H9 (cell line): ENCODE measurements around the gene ZNF566. TPM values are rescaled to one million over a fixed set of nuclear protein-coding genes. Genes with fewer than 3 reads are reported as not detected.

ENCODE experiments used
- DNase-seq: peaks from one replicate; pipeline ENCODE4 v3.0.0-alpha.2; 2017
- H2AFZ ChIP-seq: one replicate; pipeline ENCODE4 v1.6.1; 2013; ENCODE audit warnings: mild to moderate bottlenecking, low read length, control low read depth, moderate library complexity
- H2AK5ac ChIP-seq: 2 replicates; pipeline ENCODE4 v1.6.1; 2013; ENCODE audit warnings: low read length, control low read depth, mixed read lengths; ENCODE audit not compliant: insufficient read length
- H2BK120ac ChIP-seq: one replicate; pipeline ENCODE4 v1.6.1; 2013; ENCODE audit warnings: low read depth, mild to moderate bottlenecking, low read length, control low read depth, inconsistent platforms; ENCODE audit not compliant: poor library complexity, severe bottlenecking
- H2BK12ac ChIP-seq: 2 replicates; pipeline ENCODE4 v1.6.1; 2013; ENCODE audit warnings: low read length, control low read depth, mixed read lengths, low read depth; ENCODE audit not compliant: insufficient read length
- H2BK15ac ChIP-seq: 2 replicates; pipeline ENCODE4 v1.6.1; 2013; ENCODE audit warnings: low read depth, low read length, control low read depth
- H2BK20ac ChIP-seq: one replicate; pipeline ENCODE4 v1.6.1; 2013; ENCODE audit warnings: low read depth, mild to moderate bottlenecking, low read length, control low read depth, inconsistent platforms; ENCODE audit not compliant: poor library complexity, severe bottlenecking
- H2BK5ac ChIP-seq: 2 replicates; pipeline ENCODE4 v1.6.1; 2013; ENCODE audit warnings: low read length, control low read depth, mixed read lengths; ENCODE audit not compliant: insufficient read length
- H3K14ac ChIP-seq: 2 replicates; pipeline ENCODE4 v1.6.1; 2013; ENCODE audit warnings: low read length, control low read depth; ENCODE audit not compliant: insufficient read depth
- H3K18ac ChIP-seq: 2 replicates; pipeline ENCODE4 v1.6.1; 2013; ENCODE audit warnings: low read depth, mild to moderate bottlenecking, mixed read lengths, low read length, control low read depth; ENCODE audit not compliant: insufficient read length
- H3K23ac ChIP-seq: 2 replicates; pipeline ENCODE4 v1.6.1; 2013; ENCODE audit warnings: low read length, control low read depth, mixed read lengths, low read depth; ENCODE audit not compliant: insufficient read length
- H3K23me2 ChIP-seq: 2 replicates; pipeline ENCODE4 v1.6.1; 2013; ENCODE audit warnings: low read depth, mild to moderate bottlenecking, mixed read lengths, low read length, control low read depth; ENCODE audit not compliant: insufficient read length, poor library complexity, severe bottlenecking
- H3K27ac ChIP-seq: 2 replicates; pipeline ENCODE4 v1.5.1; 2013; ENCODE audit warnings: low read length, control low read depth, mixed read lengths, low read depth; ENCODE audit not compliant: insufficient read length
- H3K27me3 ChIP-seq: 2 replicates; pipeline ENCODE4 v1.6.1; 2013; ENCODE audit warnings: low read length, control low read depth, inconsistent platforms; ENCODE audit not compliant: insufficient read depth
- H3K4ac ChIP-seq: 2 replicates; pipeline ENCODE4 v1.6.1; 2013; ENCODE audit warnings: low read depth, mild to moderate bottlenecking, control low read depth, inconsistent platforms, low read length, moderate library complexity
- H3K4me1 ChIP-seq: 2 replicates; pipeline ENCODE4 v1.6.1; 2013; ENCODE audit warnings: low read length, control low read depth, inconsistent platforms; ENCODE audit not compliant: insufficient read depth
- H3K4me2 ChIP-seq: 2 replicates; pipeline ENCODE4 v1.6.1; 2013; ENCODE audit warnings: low read length, control low read depth, mixed read lengths; ENCODE audit not compliant: insufficient read length, insufficient read depth
- H3K56ac ChIP-seq: 2 replicates; pipeline ENCODE4 v1.6.1; 2013; ENCODE audit warnings: low read depth, mild to moderate bottlenecking, mixed read lengths, low read length, control low read depth; ENCODE audit not compliant: insufficient read length
- H3K79me1 ChIP-seq: 2 replicates; pipeline ENCODE4 v1.6.1; 2013; ENCODE audit warnings: low read depth, mild to moderate bottlenecking, moderate library complexity, low read length, control low read depth, inconsistent platforms; ENCODE audit not compliant: insufficient read depth, poor library complexity, severe bottlenecking
- H3K79me2 ChIP-seq: 2 replicates; pipeline ENCODE4 v1.6.1; 2013; ENCODE audit warnings: low read length, control low read depth, inconsistent platforms; ENCODE audit not compliant: insufficient read depth
- H3K9ac ChIP-seq: 2 replicates; pipeline ENCODE4 v1.6.1; 2013; ENCODE audit warnings: low read length, control low read depth, mixed read lengths; ENCODE audit not compliant: insufficient read length; ENCODE audit errors: extremely low read depth
- H3K9me3 ChIP-seq: one replicate; pipeline ENCODE4 v1.6.1; 2013; ENCODE audit warnings: low read depth, low read length, inconsistent platforms; ENCODE audit not compliant: control insufficient read depth
- H3T11ph ChIP-seq: one replicate; pipeline ENCODE4 v1.6.1; 2013; ENCODE audit warnings: mild to moderate bottlenecking, low read length, control low read depth, inconsistent platforms
- H4K20me1 ChIP-seq: one replicate; pipeline ENCODE4 v1.6.1; 2013; ENCODE audit not compliant: control insufficient read depth, insufficient read length, insufficient read depth
- H4K5ac ChIP-seq: 2 replicates; pipeline ENCODE4 v1.6.1; 2013; ENCODE audit warnings: low read depth, mild to moderate bottlenecking, mixed read lengths, low read length, control low read depth; ENCODE audit not compliant: insufficient read length
- H4K8ac ChIP-seq: replicated peaks from 2 replicates; pipeline ENCODE4 v1.6.1; 2013; ENCODE audit warnings: low read length, control low read depth, mixed read lengths, low read depth; ENCODE audit not compliant: insufficient read length
- H4K91ac ChIP-seq: 2 replicates; pipeline ENCODE4 v1.6.1; 2013; ENCODE audit warnings: low read depth, mild to moderate bottlenecking, moderate library complexity, mixed read lengths, low read length, control low read depth; ENCODE audit not compliant: insufficient read length
- H3K27ac Mint-ChIP-seq, 3 experiments: 2 replicates in 2 of 3; 3 replicates in 1 of 3; pipeline ENCODE4 v1.8.0; 2020 to 2021; ENCODE audit warnings: mixed read lengths in 3 of 3, mild to moderate bottlenecking in 1 of 3, moderate library complexity in 1 of 3
- H3K27me3 Mint-ChIP-seq: 2 replicates; pipeline ENCODE4 v1.8.0; 2021; ENCODE audit warnings: low read depth, mild to moderate bottlenecking, moderate library complexity, mixed read lengths
- H3K36me3 Mint-ChIP-seq, 3 experiments: 2 replicates in 2 of 3; 3 replicates in 1 of 3; pipeline ENCODE4 v1.8.0; 2020 to 2021; ENCODE audit warnings: low read depth in 3 of 3, mixed read lengths in 3 of 3; ENCODE audit not compliant: insufficient read depth in 1 of 3
- H3K4me1 Mint-ChIP-seq, 2 experiments: 2 replicates each; pipeline ENCODE4 v1.8.0; 2020; ENCODE audit warnings: mixed read lengths in 2 of 2
- H3K4me3 Mint-ChIP-seq, 2 experiments: 2 replicates in 1 of 2; 3 replicates in 1 of 2; pipeline ENCODE4 v1.8.0; 2020 to 2021; ENCODE audit warnings: mild to moderate bottlenecking in 2 of 2, mixed read lengths in 2 of 2, moderate library complexity in 1 of 2
- H3K9me3 Mint-ChIP-seq, 2 experiments: 2 replicates in 1 of 2; 3 replicates in 1 of 2; pipeline ENCODE4 v1.8.0; 2020; ENCODE audit warnings: mild to moderate bottlenecking in 2 of 2, mixed read lengths in 2 of 2, moderate library complexity in 1 of 2
- WGBS: extraction: QIAGEN DNeasy Blood & Tissue Kit; methylation state at CpG from one replicate; pipeline ENCODE4 v1.1.7; 2013; ENCODE audit warnings: missing lambda C conversion rate, low lambda C conversion rate, mixed read lengths; ENCODE audit not compliant: insufficient read length; ENCODE audit errors: extremely low coverage; 5-methylcytosine and 5-hydroxymethylcytosine counted together
- total RNA-seq: library from RNA; stranded (reverse); gene quantifications from 2 replicates; pipeline ENCODE4 v1.2.1, GENCODE V29; 2021
- TF ChIP-seq, protein P1 (sequence below): fragments of 200-600 bp; sonication (generic); conservative IDR thresholded peaks from 3 replicates; pipeline ENCODE4 v1.8.0; 2021; ENCODE audit warnings: antibody characterized with exemption, mild to moderate bottlenecking

The ZNF566 gene
- total RNA-seq, 1 experiment from 2014 or later = 18.0 TPM

DNA sequence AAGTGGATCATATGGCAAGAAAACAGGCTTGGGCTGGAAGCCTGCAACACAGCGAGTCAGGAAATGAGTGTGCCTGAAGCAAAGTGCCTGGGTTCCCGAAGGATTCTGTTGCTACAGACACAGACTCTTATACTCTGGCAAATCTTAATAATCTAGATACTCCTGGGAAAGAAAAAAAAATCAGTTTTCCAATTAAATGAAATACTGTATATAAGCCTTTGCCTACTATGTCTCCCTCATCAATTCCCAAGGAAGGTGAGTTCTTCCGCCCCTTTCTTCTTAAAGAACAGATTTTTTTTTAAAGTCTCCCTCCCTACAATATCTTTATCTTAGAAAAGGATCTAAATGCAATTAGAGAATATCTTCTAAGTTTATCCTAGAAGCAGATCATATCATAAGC is 81.3 kb downstream of the ZNF566 start:
- no peaks in the 10 kb centered on the region for H3K23me2 ChIP-seq
- no peak overlapping the region for H3K14ac ChIP-seq
- H3K4me2 ChIP-seq = no peak overlapping the region
- no peak overlapping the region for H3K4ac ChIP-seq
- H4K91ac ChIP-seq = no peak overlapping the region
- H4K20me1 ChIP-seq = no peaks in the 10 kb centered on the region
- no peak overlapping the region for H2BK12ac ChIP-seq
- no peak overlapping the region for H3K56ac ChIP-seq
- Mint-ChIP-seq H3K27me3 (no peaks in the 10 kb centered on the region), H3K9me3 (peaks cover 0 to 4% of the 10 kb centered on the region in 2 experiments; a peak in 2 of 5 replicates), H3K4me1 (no peaks in the 10 kb centered on the region), H3K4me3 (no peak overlapping the region), H3K27ac (no peak overlapping the region), H3K36me3 (peaks cover 68 to 71% (median 70%) of the 10 kb centered on the region in 3 experiments)
- H2BK5ac ChIP-seq = no peak overlapping the region
- H3K79me1 ChIP-seq = no peaks in the 10 kb centered on the region
- H4K5ac ChIP-seq = no peak overlapping the region
- H3K27ac ChIP-seq = no peak overlapping the region
- H2BK20ac ChIP-seq = no peak overlapping the region
- WGBS = no CpG with 5 or more reads among the region's 3 CpGs
- no peak overlapping the region for H2BK15ac ChIP-seq
- no peak overlapping the region for H3K18ac ChIP-seq
- no peak overlapping the region for H2AK5ac ChIP-seq
- no peaks in the 10 kb centered on the region for H3K27me3 ChIP-seq
- no peaks in the 10 kb centered on the region for H3K9me3 ChIP-seq
- H3K4me1 ChIP-seq = no peaks in the 10 kb centered on the region
- no peak overlapping the region for H3T11ph ChIP-seq
- H2AFZ ChIP-seq = no peak overlapping the region
- no peaks in the 10 kb centered on the region; the same call in 1 of the 2 replicates for H3K79me2 ChIP-seq
- no peak overlapping the region for H3K9ac ChIP-seq
- H3K23ac ChIP-seq = no peak overlapping the region
- no peak overlapping the region for H2BK120ac ChIP-seq
- DNase-seq = no peak
- no peak overlapping the region for H4K8ac ChIP-seq
- TF ChIP-seq, protein P1, sequence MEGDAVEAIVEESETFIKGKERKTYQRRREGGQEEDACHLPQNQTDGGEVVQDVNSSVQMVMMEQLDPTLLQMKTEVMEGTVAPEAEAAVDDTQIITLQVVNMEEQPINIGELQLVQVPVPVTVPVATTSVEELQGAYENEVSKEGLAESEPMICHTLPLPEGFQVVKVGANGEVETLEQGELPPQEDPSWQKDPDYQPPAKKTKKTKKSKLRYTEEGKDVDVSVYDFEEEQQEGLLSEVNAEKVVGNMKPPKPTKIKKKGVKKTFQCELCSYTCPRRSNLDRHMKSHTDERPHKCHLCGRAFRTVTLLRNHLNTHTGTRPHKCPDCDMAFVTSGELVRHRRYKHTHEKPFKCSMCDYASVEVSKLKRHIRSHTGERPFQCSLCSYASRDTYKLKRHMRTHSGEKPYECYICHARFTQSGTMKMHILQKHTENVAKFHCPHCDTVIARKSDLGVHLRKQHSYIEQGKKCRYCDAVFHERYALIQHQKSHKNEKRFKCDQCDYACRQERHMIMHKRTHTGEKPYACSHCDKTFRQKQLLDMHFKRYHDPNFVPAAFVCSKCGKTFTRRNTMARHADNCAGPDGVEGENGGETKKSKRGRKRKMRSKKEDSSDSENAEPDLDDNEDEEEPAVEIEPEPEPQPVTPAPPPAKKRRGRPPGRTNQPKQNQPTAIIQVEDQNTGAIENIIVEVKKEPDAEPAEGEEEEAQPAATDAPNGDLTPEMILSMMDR = no peak
